HCT116 (cell line): ENCODE measurements around the gene USP16. TPM values are rescaled to one million over a fixed set of nuclear protein-coding genes. Genes with fewer than 3 reads are reported as not detected.

ENCODE experiments used
- ATAC-seq: fragments of 200-7000 bp; cut with Tn5 transposase; 2 replicates; pipeline ENCODE4 v1.9.1; 2020; ENCODE audit warnings: mild to moderate bottlenecking, moderate library complexity
- BruUV-seq: library from RNA; stranded (reverse); fragments of 400-500 nt; replicated peaks from 2 replicates; lab custom pipeline; 2021; lab: Mats Ljungman, UMichigan
- CTCF ChIA-PET: fragments of 300-600 bp; sonication (Branson Sonifier 250); formaldehyde crosslinking; loops from one replicate; lab custom pipeline; 2021; ENCODE audit warnings: antibody characterized with exemption; lab: Charles Lee
- POLR2A ChIA-PET: fragments of 300-600, 350-600 bp; sonication (Branson Sonifier 250); formaldehyde crosslinking; loops from one replicate; lab custom pipeline; 2021; ENCODE audit warnings: antibody characterized with exemption; lab: Charles Lee
- RAD21 ChIA-PET, 2 experiments: fragments of 300-600 bp; sonication (Branson Sonifier 250); formaldehyde crosslinking; loops; one replicate each; lab custom pipeline; 2023; ENCODE audit warnings: low total read pairs in 2 of 2; ENCODE audit not compliant: uncharacterized antibody in 2 of 2, unreplicated experiment in 2 of 2, low non-redundant PET in 1 of 2; lab: Charles Lee
- DNase-seq: peaks from one replicate; pipeline ENCODE4 v3.0.0-alpha.2; 2010; ENCODE audit warnings: low read depth, low spot score
- H2AFZ ChIP-seq: fragments of 200-600 bp; shearing (Covaris generic), sonication (generic); 2 replicates; pipeline ENCODE4 v1.6.1; 2017; ENCODE audit warnings: low read depth, mixed run types, mixed read lengths, antibody characterized with exemption, low read length; ENCODE audit not compliant: poor library complexity, severe bottlenecking
- H3K27ac ChIP-seq: 2 replicates; pipeline ENCODE4 v1.5.1; 2012; ENCODE audit warnings: low read depth, low read length
- H3K27me3 ChIP-seq: fragments of 200-600 bp; sonication (generic); 2 replicates; pipeline ENCODE4 v1.6.1; 2016; ENCODE audit warnings: mixed run types, low read length, mixed read lengths; ENCODE audit not compliant: insufficient read depth
- H3K36me3 ChIP-seq, 2 experiments: fragments of 200-500 bp in 1 of 2; fragments of 200-600 bp in 1 of 2; sonication (Bioruptor generic) in 1 of 2; sonication (generic) in 1 of 2; 2 replicates each; pipeline versions ENCODE4 v1.5.1 to v1.6.1; 2014 to 2016; ENCODE audit warnings: low read length in 2 of 2, inconsistent platforms in 1 of 2, mixed read lengths in 1 of 2, mixed run types in 1 of 2; ENCODE audit not compliant: insufficient read depth in 2 of 2, control insufficient read depth in 1 of 2
- H3K4me1 ChIP-seq, 2 experiments: fragments of 200-600 bp in 1 of 2; sonication (generic) in 1 of 2; 2 replicates each; pipeline versions ENCODE4 v1.5.1 to v1.6.1; 2012 to 2017; ENCODE audit warnings: low read length in 2 of 2, inconsistent platforms in 1 of 2, mild to moderate bottlenecking in 1 of 2, mixed read lengths in 1 of 2, mixed run types in 1 of 2, moderate library complexity in 1 of 2; ENCODE audit not compliant: insufficient read depth in 2 of 2, control insufficient read depth in 1 of 2
- H3K4me2 ChIP-seq: fragments of 200-600 bp; sonication (generic); 2 replicates; pipeline ENCODE4 v1.6.1; 2017; ENCODE audit warnings: mixed run types, low read length, mixed read lengths
- H3K4me3 ChIP-seq, 2 experiments: fragments of 200-600 bp in 1 of 2; sonication (generic) in 1 of 2; replicated peaks in 1 of 2; 2 replicates each; pipeline ENCODE4 v1.5.1; 2011 to 2016; ENCODE audit warnings: low read length in 2 of 2, control low read depth in 1 of 2, low read depth in 1 of 2, mild to moderate bottlenecking in 1 of 2, mixed read lengths in 1 of 2, mixed run types in 1 of 2
- H3K79me2 ChIP-seq: fragments of 200-600 bp; sonication (generic); 2 replicates; pipeline ENCODE4 v1.6.1; 2017; ENCODE audit warnings: mild to moderate bottlenecking, mixed run types, low read length, moderate library complexity, mixed read lengths; ENCODE audit not compliant: insufficient read depth
- H3K9ac ChIP-seq: fragments of 200-600 bp; sonication (generic); 2 replicates; pipeline ENCODE4 v1.6.1; 2016; ENCODE audit warnings: low read length, mixed read lengths
- H3K9me2 ChIP-seq: fragments of 200-600 bp; sonication (generic), shearing (Covaris generic); 2 replicates; pipeline ENCODE4 v1.6.1; 2017; ENCODE audit warnings: mixed run types, mild to moderate bottlenecking, moderate library complexity; ENCODE audit not compliant: insufficient read depth
- H3K9me3 ChIP-seq, 2 experiments: fragments of 200-500 bp in 1 of 2; fragments of 200-600 bp in 1 of 2; sonication (Bioruptor generic) in 1 of 2; sonication (generic) in 1 of 2; 2 replicates each; pipeline ENCODE4 v1.6.1; 2014 to 2017; ENCODE audit warnings: low read length in 2 of 2, mixed read lengths in 2 of 2, inconsistent platforms in 1 of 2, low read depth in 1 of 2, mild to moderate bottlenecking in 1 of 2, mixed run types in 1 of 2, moderate library complexity in 1 of 2; ENCODE audit not compliant: control insufficient read depth in 1 of 2, insufficient read depth in 1 of 2
- H4K20me1 ChIP-seq: fragments of 200-600 bp; sonication (generic), shearing (Covaris generic); 2 replicates; pipeline ENCODE4 v1.6.1; 2017; ENCODE audit warnings: mixed run types, mild to moderate bottlenecking, moderate library complexity; ENCODE audit not compliant: insufficient read depth
- EGR1 ChIP-seq: IDR thresholded peaks from 2 replicates; pipeline ENCODE4 v1.6.1; 2012; ENCODE audit warnings: low read depth
- ELF1 ChIP-seq: IDR thresholded peaks from 2 replicates; pipeline ENCODE4 v1.6.1; 2012; ENCODE audit warnings: low read depth, borderline replicate concordance
- EZH2phosphoT487 ChIP-seq: fragments of 200-600 bp; IDR thresholded peaks from 2 replicates; pipeline ENCODE4 v1.6.1; 2018; ENCODE audit warnings: antibody characterized with exemption, borderline replicate concordance
- MAX ChIP-seq: IDR thresholded peaks from 2 replicates; pipeline ENCODE4 v1.6.1; 2012
- POLR2A ChIP-seq: IDR thresholded peaks from 2 replicates; pipeline ENCODE4 v1.7.0; 2011; ENCODE audit warnings: borderline replicate concordance; ENCODE audit not compliant: insufficient read depth, insufficient read length; ENCODE audit errors: extremely low read depth
- POLR2AphosphoS5 ChIP-seq: IDR thresholded peaks from 2 replicates; pipeline ENCODE4 v1.6.1; 2011; ENCODE audit warnings: mild to moderate bottlenecking, low read depth, low read length, moderate library complexity
- SP1 ChIP-seq: IDR thresholded peaks from 2 replicates; pipeline ENCODE4 v1.6.1; 2012; ENCODE audit warnings: low read depth
- SRF ChIP-seq: IDR thresholded peaks from 2 replicates; pipeline ENCODE4 v1.6.1; 2012; ENCODE audit warnings: low read depth
- TCF7L2 ChIP-seq: IDR thresholded peaks from 2 replicates; pipeline ENCODE4 v1.7.0; 2011; ENCODE audit warnings: borderline replicate concordance, inconsistent platforms; ENCODE audit not compliant: insufficient read depth, insufficient read length; ENCODE audit errors: extremely low read depth
- intact Hi-C: fragments of 100-400 bp; cut with micrococcal nuclease; formaldehyde crosslinking; loops from 2 replicates; pipeline ENCODE4 v1.10.0; 2022
- total RNA-seq: library from RNA; stranded (reverse); gene quantifications from one replicate; pipeline ENCODE4 v1.2.1, GENCODE V29; 2021; ENCODE audit not compliant: unreplicated experiment
- TF ChIP-seq, protein P1 (sequence below): IDR thresholded peaks from 2 replicates; pipeline ENCODE4 v1.6.1; 2012; ENCODE audit warnings: low read depth
- TF ChIP-seq, protein P2 (sequence below): IDR thresholded peaks from 2 replicates; pipeline ENCODE4 v1.6.1; 2012
- TF ChIP-seq, protein P3 (sequence below): IDR thresholded peaks from 2 replicates; pipeline ENCODE4 v1.6.1; 2011; ENCODE audit warnings: mild to moderate bottlenecking, low read length, moderate library complexity; ENCODE audit not compliant: insufficient replicate concordance; ENCODE audit errors: extremely low read depth

USP16 gene
- total RNA-seq, 1 experiment from 2014 or later = 35.9 TPM

DNA sequence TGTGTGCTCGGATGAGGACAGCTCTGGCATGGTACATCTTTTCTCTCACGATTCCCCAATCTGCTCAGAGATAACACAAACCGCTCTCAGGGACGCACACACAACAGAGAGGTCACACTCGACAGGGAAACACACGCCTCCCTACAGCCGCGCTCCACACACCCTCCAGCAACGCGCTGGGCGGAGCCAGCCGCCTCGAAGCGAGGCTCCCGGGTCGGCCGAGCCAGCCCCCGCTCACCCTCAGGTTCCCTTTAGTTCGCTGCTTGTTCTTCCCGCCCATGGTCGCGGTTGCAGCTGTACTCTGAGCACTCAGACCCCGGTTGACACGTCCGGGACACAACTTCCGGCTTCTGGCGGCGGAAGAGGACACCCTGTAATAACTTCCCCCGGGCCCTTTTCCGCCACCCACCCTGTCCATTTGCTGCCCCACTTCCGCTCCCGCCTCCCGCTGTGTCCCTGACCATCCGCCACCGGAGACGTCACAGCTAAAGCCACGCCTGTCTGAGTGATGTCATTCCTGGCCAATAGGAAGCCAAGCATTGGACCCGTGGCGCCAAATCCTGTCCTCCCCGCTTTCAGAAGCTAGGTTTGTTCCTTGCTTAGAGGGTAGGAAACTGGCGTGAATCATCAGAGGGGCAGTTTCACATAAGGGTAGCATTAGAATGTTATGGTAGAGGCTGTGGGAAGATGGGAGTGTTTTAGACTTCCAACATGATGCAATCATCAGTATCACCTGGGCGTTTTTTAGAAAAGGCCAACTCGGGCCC, 31.8 kb upstream of the USP16 start, which contains the start of gene LTN1:
TSS of gene LTN1 (minus strand) at position 352 of the 767 bp plus-strand sequence. CDS start at position 280, 72 bp downstream.
- no peaks in the 10 kb centered on the region for H3K9me2 ChIP-seq
- ATAC-seq (peak; percentile 93), DNase-seq (peak; percentile 98)
- peak within 1 kb of the TSS; percentile 76 for H3K27ac ChIP-seq
- H3K36me3 ChIP-seq = no peaks in the 10 kb centered on the region
- H3K79me2 ChIP-seq = peaks cover 46% of the 10 kb centered on the region
- peaks cover 15 to 33% of the 10 kb centered on the region in 2 experiments for H3K4me1 ChIP-seq
- H3K9me3 ChIP-seq = no peaks in the 10 kb centered on the region
- peak within 1 kb of the TSS; percentile 71 to 98 for H3K4me3 ChIP-seq
- no TSS peak for BruUV-seq
- ChIA-PET POLR2A (interaction anchor here (0.7 to 1.8 kb wide), 5 partner anchors 8 to 32 kb away, joined by 3 to 30 read pairs (median 3); partner anchors contain the start of genes RWDD2B and USP16), CTCF (interaction anchor here (1.4 kb wide), 1 partner anchor 10 kb away, joined by 3 read pairs; no protein-coding TSS in a partner anchor), RAD21 (no interaction called here)
- H3K9ac ChIP-seq = peak within 1 kb of the TSS; percentile 84
- H2AFZ ChIP-seq = no peak within 1 kb of the TSS
- H4K20me1 ChIP-seq = no peaks in the 10 kb centered on the region
- peak within 1 kb of the TSS; percentile 86 for H3K4me2 ChIP-seq
- no peak for TF ChIP-seq EZH2phosphoT487
- TF ChIP-seq MAX = peak; percentile 83
- TF ChIP-seq EGR1 = peak; percentile 37; the same call in 1 of the 2 replicates
- TF ChIP-seq POLR2AphosphoS5 = peak; percentile 76
- peak; percentile 90 for TF ChIP-seq ELF1
- TF ChIP-seq SP1 = peak; percentile 96
- TF ChIP-seq, protein P1, sequence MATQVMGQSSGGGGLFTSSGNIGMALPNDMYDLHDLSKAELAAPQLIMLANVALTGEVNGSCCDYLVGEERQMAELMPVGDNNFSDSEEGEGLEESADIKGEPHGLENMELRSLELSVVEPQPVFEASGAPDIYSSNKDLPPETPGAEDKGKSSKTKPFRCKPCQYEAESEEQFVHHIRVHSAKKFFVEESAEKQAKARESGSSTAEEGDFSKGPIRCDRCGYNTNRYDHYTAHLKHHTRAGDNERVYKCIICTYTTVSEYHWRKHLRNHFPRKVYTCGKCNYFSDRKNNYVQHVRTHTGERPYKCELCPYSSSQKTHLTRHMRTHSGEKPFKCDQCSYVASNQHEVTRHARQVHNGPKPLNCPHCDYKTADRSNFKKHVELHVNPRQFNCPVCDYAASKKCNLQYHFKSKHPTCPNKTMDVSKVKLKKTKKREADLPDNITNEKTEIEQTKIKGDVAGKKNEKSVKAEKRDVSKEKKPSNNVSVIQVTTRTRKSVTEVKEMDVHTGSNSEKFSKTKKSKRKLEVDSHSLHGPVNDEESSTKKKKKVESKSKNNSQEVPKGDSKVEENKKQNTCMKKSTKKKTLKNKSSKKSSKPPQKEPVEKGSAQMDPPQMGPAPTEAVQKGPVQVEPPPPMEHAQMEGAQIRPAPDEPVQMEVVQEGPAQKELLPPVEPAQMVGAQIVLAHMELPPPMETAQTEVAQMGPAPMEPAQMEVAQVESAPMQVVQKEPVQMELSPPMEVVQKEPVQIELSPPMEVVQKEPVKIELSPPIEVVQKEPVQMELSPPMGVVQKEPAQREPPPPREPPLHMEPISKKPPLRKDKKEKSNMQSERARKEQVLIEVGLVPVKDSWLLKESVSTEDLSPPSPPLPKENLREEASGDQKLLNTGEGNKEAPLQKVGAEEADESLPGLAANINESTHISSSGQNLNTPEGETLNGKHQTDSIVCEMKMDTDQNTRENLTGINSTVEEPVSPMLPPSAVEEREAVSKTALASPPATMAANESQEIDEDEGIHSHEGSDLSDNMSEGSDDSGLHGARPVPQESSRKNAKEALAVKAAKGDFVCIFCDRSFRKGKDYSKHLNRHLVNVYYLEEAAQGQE = no peak
- peak; percentile 80 for TF ChIP-seq POLR2A
- TF ChIP-seq SRF = peak; percentile 70; the same call in 1 of the 2 replicates
- peak; percentile 30 for TF ChIP-seq TCF7L2
- TF ChIP-seq, protein P2, sequence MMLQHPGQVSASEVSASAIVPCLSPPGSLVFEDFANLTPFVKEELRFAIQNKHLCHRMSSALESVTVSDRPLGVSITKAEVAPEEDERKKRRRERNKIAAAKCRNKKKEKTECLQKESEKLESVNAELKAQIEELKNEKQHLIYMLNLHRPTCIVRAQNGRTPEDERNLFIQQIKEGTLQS = no peak
- TF ChIP-seq, protein P3, sequence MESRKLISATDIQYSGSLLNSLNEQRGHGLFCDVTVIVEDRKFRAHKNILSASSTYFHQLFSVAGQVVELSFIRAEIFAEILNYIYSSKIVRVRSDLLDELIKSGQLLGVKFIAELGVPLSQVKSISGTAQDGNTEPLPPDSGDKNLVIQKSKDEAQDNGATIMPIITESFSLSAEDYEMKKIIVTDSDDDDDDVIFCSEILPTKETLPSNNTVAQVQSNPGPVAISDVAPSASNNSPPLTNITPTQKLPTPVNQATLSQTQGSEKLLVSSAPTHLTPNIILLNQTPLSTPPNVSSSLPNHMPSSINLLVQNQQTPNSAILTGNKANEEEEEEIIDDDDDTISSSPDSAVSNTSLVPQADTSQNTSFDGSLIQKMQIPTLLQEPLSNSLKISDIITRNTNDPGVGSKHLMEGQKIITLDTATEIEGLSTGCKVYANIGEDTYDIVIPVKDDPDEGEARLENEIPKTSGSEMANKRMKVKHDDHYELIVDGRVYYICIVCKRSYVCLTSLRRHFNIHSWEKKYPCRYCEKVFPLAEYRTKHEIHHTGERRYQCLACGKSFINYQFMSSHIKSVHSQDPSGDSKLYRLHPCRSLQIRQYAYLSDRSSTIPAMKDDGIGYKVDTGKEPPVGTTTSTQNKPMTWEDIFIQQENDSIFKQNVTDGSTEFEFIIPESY = peak; percentile 19
- intact Hi-C loops = loop anchor here (2.0 kb wide), 1 partner anchor 32 kb away; the partner anchor contains the start of gene USP16
- no peaks in the 10 kb centered on the region for H3K27me3 ChIP-seq
